Neural cell (in vitro differentiated cells): ENCODE results near the gene HECA. TPM values are rescaled to one million over a fixed set of nuclear protein-coding genes. Genes with fewer than 3 reads are reported as not detected.

ENCODE experiments used
- H2AFZ ChIP-seq: fragments of 200-600, 300-800 bp; sonication (generic), shearing (Covaris generic); 2 replicates; pipeline ENCODE4 v1.6.0; 2014; ENCODE audit warnings: low read depth, mild to moderate bottlenecking, antibody characterized with exemption, low read length, moderate library complexity
- H3F3A ChIP-seq: fragments of 200-600 bp; shearing (Covaris generic); 2 replicates; pipeline ENCODE4 v1.6.1; 2016; ENCODE audit warnings: mild to moderate bottlenecking, moderate library complexity, mixed read lengths, antibody characterized with exemption, low read length; ENCODE audit not compliant: insufficient read depth, poor library complexity, severe bottlenecking
- H3K27ac ChIP-seq: fragments of 200-600, 300-800 bp; sonication (generic), shearing (Covaris generic); 2 replicates; pipeline ENCODE4 v1.5.1; 2014; ENCODE audit warnings: mild to moderate bottlenecking, low read length, moderate library complexity
- H3K27me3 ChIP-seq: fragments of 300-800, 200-600 bp; sonication (generic), shearing (Covaris generic); 2 replicates; pipeline ENCODE4 v1.6.0; 2014; ENCODE audit warnings: mild to moderate bottlenecking, low read depth, low read length, moderate library complexity; ENCODE audit not compliant: insufficient read depth
- H3K36me3 ChIP-seq: fragments of 300-800, 200-600 bp; sonication (generic), shearing (Covaris generic); 2 replicates; pipeline ENCODE4 v1.5.1; 2014; ENCODE audit warnings: mild to moderate bottlenecking, antibody characterized with exemption, low read length, moderate library complexity; ENCODE audit not compliant: insufficient read depth
- H3K4me2 ChIP-seq: fragments of 300-800, 200-600 bp; sonication (generic), shearing (Covaris generic); 2 replicates; pipeline ENCODE4 v1.6.0; 2014; ENCODE audit warnings: mild to moderate bottlenecking, low read length
- H3K4me3 ChIP-seq: fragments of 300-800, 200-600 bp; sonication (generic), shearing (Covaris generic); 2 replicates; pipeline ENCODE4 v1.5.1; 2014; ENCODE audit warnings: mild to moderate bottlenecking, low read length, moderate library complexity
- H3K79me2 ChIP-seq: fragments of 200-600 bp; shearing (Covaris generic); replicated peaks from 2 replicates; pipeline ENCODE4 v1.6.0; 2014; ENCODE audit warnings: mild to moderate bottlenecking, low read length, moderate library complexity; ENCODE audit not compliant: insufficient read depth
- H3K9ac ChIP-seq: fragments of 300-800, 200-600 bp; sonication (generic), shearing (Covaris generic); 2 replicates; pipeline ENCODE4 v1.6.1; 2016; ENCODE audit warnings: mild to moderate bottlenecking, low read length, mixed read lengths
- H3K9me2 ChIP-seq: fragments of 200-600 bp; shearing (Covaris generic); 2 replicates; pipeline ENCODE4 v1.6.1; 2016; ENCODE audit warnings: mild to moderate bottlenecking, low read length, mixed read lengths; ENCODE audit not compliant: insufficient read depth
- H3K9me3 ChIP-seq: fragments of 200-600, 300-800 bp; sonication (generic), shearing (Covaris generic); 2 replicates; pipeline ENCODE4 v1.6.1; 2016; ENCODE audit warnings: mild to moderate bottlenecking, mixed run types, low read length, moderate library complexity, mixed read lengths
- H4K20me1 ChIP-seq: fragments of 200-600 bp; shearing (Covaris generic); 2 replicates; pipeline ENCODE4 v1.6.1; 2016; ENCODE audit warnings: mild to moderate bottlenecking, mixed run types; ENCODE audit not compliant: insufficient read depth
- CTCF ChIP-seq: fragments of 450-650 bp; IDR thresholded peaks from 2 replicates; pipeline ENCODE4 v1.5.1; 2014; ENCODE audit warnings: antibody characterized with exemption, mild to moderate bottlenecking, moderate library complexity; ENCODE audit not compliant: poor library complexity, severe bottlenecking
- EP300 ChIP-seq: fragments of 450-650 bp; conservative IDR thresholded peaks from 2 replicates; pipeline ENCODE4 v1.6.1; 2014; ENCODE audit warnings: antibody characterized with exemption, mild to moderate bottlenecking, moderate library complexity; ENCODE audit not compliant: poor library complexity, severe bottlenecking
- EZH2 ChIP-seq: fragments of 200-600, 300-800 bp; shearing (Covaris generic), sonication (generic); IDR thresholded peaks from 2 replicates; pipeline ENCODE4 v1.6.1; 2014; ENCODE audit warnings: antibody characterized with exemption, low read length, borderline replicate concordance, mild to moderate bottlenecking; ENCODE audit not compliant: insufficient read depth, poor library complexity, severe bottlenecking
- MXI1 ChIP-seq: fragments of 450-650 bp; conservative IDR thresholded peaks from 2 replicates; pipeline ENCODE4 v1.6.1; 2014; ENCODE audit warnings: antibody characterized with exemption, mild to moderate bottlenecking; ENCODE audit not compliant: poor library complexity, severe bottlenecking
- POLR2AphosphoS5 ChIP-seq: IDR thresholded peaks from 2 replicates; pipeline ENCODE4 v1.6.1; 2012
- RAD21 ChIP-seq: fragments of 450-650 bp; conservative IDR thresholded peaks from 2 replicates; pipeline ENCODE4 v1.6.1; 2014; ENCODE audit warnings: antibody characterized with exemption, mild to moderate bottlenecking, moderate library complexity
- SMC3 ChIP-seq: fragments of 450-650 bp; conservative IDR thresholded peaks from 2 replicates; pipeline ENCODE4 v1.6.1; 2014; ENCODE audit warnings: antibody characterized with exemption, mild to moderate bottlenecking, moderate library complexity; ENCODE audit not compliant: poor library complexity
- TAF1 ChIP-seq: IDR thresholded peaks from 2 replicates; pipeline ENCODE4 v1.6.1; 2012; ENCODE audit warnings: low read depth
- polyA plus RNA-seq: library from polyadenylated mRNA; depleted of rRNA; stranded (reverse); fragments of >200 nt; gene quantifications from 2 replicates; pipeline ENCODE4 v1.2.3, GENCODE V29; 2014
- TF ChIP-seq, protein P1 (sequence below): IDR thresholded peaks from 2 replicates; pipeline ENCODE4 v1.6.1; 2012; ENCODE audit warnings: borderline replicate concordance

The HECA gene
- polyA plus RNA-seq, 1 donor from 2014 or later: 20.2 TPM

DNA sequence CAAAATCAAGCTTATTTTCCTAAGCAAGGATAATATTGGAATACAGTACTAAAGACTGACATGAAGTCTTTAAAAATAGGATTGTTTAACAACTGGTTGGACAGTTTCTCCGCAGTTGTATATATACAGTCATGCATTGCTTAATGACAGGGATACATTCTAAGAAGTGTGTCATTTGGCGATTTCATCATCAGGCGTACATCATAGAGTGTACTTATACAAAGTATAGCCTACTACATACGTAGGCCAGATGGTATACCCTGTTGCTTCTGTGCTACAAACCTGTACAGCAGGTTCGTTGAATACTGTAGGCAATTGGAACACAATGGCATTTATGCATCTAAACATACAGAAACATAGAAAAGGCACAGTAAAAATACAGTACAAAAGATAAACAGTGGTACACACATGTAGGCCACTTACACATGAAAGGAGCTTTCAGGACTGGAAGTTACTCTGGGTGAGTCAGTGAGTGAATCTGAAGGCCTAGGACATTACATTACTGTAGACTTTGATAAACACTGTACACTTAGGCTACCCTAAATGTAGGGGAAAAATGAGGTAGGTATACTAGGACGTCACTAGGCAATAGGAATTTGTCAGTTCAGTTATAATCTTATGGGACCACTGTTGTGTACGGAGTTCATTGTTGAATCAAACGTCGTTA, 20.1 kb downstream of the HECA start:
- Histone ChIP-seq H3K27ac (no peak overlapping the region), H3K27me3 (no peaks in the 10 kb centered on the region), H3K9me2 (no peaks in the 10 kb centered on the region), H4K20me1 (no peaks in the 10 kb centered on the region), H3F3A (no peaks in the 10 kb centered on the region), H3K9me3 (no peaks in the 10 kb centered on the region), H3K9ac (no peak overlapping the region), H3K36me3 (no peaks in the 10 kb centered on the region), H2AFZ (no peak overlapping the region), H3K79me2 (peaks cover 12% of the 10 kb centered on the region), H3K4me3 (no peak overlapping the region), H3K4me2 (no peak overlapping the region)
- TF ChIP-seq POLR2AphosphoS5 (no peak), SMC3 (no peak), EZH2 (no peak), CTCF (no peak), RAD21 (no peak), TAF1 (no peak), EP300 (no peak), MXI1 (no peak)
- TF ChIP-seq, protein P1, sequence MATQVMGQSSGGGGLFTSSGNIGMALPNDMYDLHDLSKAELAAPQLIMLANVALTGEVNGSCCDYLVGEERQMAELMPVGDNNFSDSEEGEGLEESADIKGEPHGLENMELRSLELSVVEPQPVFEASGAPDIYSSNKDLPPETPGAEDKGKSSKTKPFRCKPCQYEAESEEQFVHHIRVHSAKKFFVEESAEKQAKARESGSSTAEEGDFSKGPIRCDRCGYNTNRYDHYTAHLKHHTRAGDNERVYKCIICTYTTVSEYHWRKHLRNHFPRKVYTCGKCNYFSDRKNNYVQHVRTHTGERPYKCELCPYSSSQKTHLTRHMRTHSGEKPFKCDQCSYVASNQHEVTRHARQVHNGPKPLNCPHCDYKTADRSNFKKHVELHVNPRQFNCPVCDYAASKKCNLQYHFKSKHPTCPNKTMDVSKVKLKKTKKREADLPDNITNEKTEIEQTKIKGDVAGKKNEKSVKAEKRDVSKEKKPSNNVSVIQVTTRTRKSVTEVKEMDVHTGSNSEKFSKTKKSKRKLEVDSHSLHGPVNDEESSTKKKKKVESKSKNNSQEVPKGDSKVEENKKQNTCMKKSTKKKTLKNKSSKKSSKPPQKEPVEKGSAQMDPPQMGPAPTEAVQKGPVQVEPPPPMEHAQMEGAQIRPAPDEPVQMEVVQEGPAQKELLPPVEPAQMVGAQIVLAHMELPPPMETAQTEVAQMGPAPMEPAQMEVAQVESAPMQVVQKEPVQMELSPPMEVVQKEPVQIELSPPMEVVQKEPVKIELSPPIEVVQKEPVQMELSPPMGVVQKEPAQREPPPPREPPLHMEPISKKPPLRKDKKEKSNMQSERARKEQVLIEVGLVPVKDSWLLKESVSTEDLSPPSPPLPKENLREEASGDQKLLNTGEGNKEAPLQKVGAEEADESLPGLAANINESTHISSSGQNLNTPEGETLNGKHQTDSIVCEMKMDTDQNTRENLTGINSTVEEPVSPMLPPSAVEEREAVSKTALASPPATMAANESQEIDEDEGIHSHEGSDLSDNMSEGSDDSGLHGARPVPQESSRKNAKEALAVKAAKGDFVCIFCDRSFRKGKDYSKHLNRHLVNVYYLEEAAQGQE: no peak

DNA sequence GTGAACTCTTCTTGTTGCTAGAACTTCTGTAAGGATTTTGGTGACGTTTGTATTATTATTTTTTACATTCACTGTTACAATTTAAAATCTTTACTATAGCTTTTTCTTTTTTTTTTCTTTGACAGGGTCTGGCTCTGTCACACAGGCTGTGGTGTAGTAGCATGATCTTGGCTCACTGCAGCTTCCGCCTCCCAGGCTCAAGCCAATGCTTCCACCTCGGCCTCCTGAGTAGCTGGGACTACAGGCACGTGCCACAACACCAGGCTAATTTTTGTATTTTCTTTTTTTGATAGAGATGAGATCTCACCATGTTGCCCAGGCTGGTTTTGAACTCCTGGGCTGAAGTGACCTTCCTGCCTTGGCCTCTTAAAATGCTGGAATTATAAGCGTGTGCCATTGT, 21.2 kb downstream of the HECA start:
- peaks cover 9% of the 10 kb centered on the region for H3K79me2 ChIP-seq
- H3F3A ChIP-seq: no peaks in the 10 kb centered on the region
- no peaks in the 10 kb centered on the region for H3K27me3 ChIP-seq
- H3K9me2 ChIP-seq: no peaks in the 10 kb centered on the region
- TF ChIP-seq TAF1 (no peak), CTCF (no peak), EP300 (no peak), RAD21 (no peak), EZH2 (no peak), MXI1 (no peak), POLR2AphosphoS5 (no peak), SMC3 (no peak)
- TF ChIP-seq, protein P1: no peak
- no peak overlapping the region for H3K9ac ChIP-seq
- H3K27ac ChIP-seq: no peak overlapping the region
- no peaks in the 10 kb centered on the region for H3K9me3 ChIP-seq
- H3K36me3 ChIP-seq: no peaks in the 10 kb centered on the region
- H4K20me1 ChIP-seq: no peaks in the 10 kb centered on the region
- no peak overlapping the region for H3K4me3 ChIP-seq
- H2AFZ ChIP-seq: no peak overlapping the region
- no peak overlapping the region for H3K4me2 ChIP-seq
